Measurements from ENCODE around the gene NLRP11.

The NLRP11 gene

GRCh38 chr19:55830656-55831055, 1.1 kb downstream of the NLRP11 start:
- no peak for TF ChIP-seq CEBPB (IDR thresholded peaks at IDR 0.05)
- no peak for TF ChIP-seq NFIC (IDR thresholded peaks at IDR 0.05)
- TF ChIP-seq TAF1 (IDR thresholded peaks at IDR 0.05; ENCODE audit: low read depth), result no peak
- no peak for TF ChIP-seq MAX (IDR thresholded peaks at IDR 0.05)
- TF ChIP-seq USF1 (IDR thresholded peaks at IDR 0.05), result no peak
- no peak for TF ChIP-seq REST (IDR thresholded peaks at IDR 0.05; ENCODE audit: low read depth)
- no peak for TF ChIP-seq YY1 (IDR thresholded peaks at IDR 0.05; ENCODE audit: low read depth)
- no peak for TF ChIP-seq ZBTB7A (IDR thresholded peaks at IDR 0.05; ENCODE audit: low read depth)
- TF ChIP-seq CREB1 (IDR thresholded peaks at IDR 0.05; ENCODE audit: low read depth), result no peak
- no peak for TF ChIP-seq EGR1 (IDR thresholded peaks at IDR 0.05)
- no peak for TF ChIP-seq TCF12 (IDR thresholded peaks at IDR 0.05; ENCODE audit: low read depth)
- no peak for TF ChIP-seq RAD21 (IDR thresholded peaks at IDR 0.05; ENCODE audit: low read depth)
- no peak for TF ChIP-seq FOXM1 (IDR thresholded peaks at IDR 0.05; ENCODE audit: borderline replicate concordance, low read depth)
- no peak for TF ChIP-seq EP300 (IDR thresholded peaks at IDR 0.05; ENCODE audit: borderline replicate concordance)
- TF ChIP-seq TEAD4 (IDR thresholded peaks at IDR 0.05), result no peak

- TF ChIP-seq USF1 (IDR thresholded peaks at IDR 0.05), result no peak
- no peak for TF ChIP-seq YY1 (IDR thresholded peaks at IDR 0.05; ENCODE audit: low read depth)
- no peak for TF ChIP-seq RAD21 (IDR thresholded peaks at IDR 0.05; ENCODE audit: low read depth)
- TF ChIP-seq REST (IDR thresholded peaks at IDR 0.05; ENCODE audit: low read depth), result no peak
- TF ChIP-seq ZBTB7A (IDR thresholded peaks at IDR 0.05; ENCODE audit: low read depth), result no peak
- TF ChIP-seq EP300 (IDR thresholded peaks at IDR 0.05; ENCODE audit: borderline replicate concordance), result no peak
- TF ChIP-seq CEBPB (IDR thresholded peaks at IDR 0.05), result no peak
- TF ChIP-seq FOXM1 (IDR thresholded peaks at IDR 0.05; ENCODE audit: borderline replicate concordance, low read depth), result no peak
These were observed 11.8 kb downstream of the NLRP11 start for GRCh38 chr19:55820037-55820436.

GRCh38 chr19:55813906-55814305, 17.9 kb downstream of the NLRP11 start:
- TF ChIP-seq USF1 (IDR thresholded peaks at IDR 0.05) (no peak), NFIC (IDR thresholded peaks at IDR 0.05) (no peak), TEAD4 (IDR thresholded peaks at IDR 0.05) (no peak), TCF12 (IDR thresholded peaks at IDR 0.05; ENCODE audit: low read depth) (no peak), EP300 (IDR thresholded peaks at IDR 0.05; ENCODE audit: borderline replicate concordance) (no peak)

GRCh38 chr19:55812449-55812848, 19.4 kb downstream of the NLRP11 start:
- TF ChIP-seq CEBPB (IDR thresholded peaks at IDR 0.05) (no peak), EGR1 (IDR thresholded peaks at IDR 0.05) (no peak), TAF1 (IDR thresholded peaks at IDR 0.05; ENCODE audit: low read depth) (no peak), USF1 (IDR thresholded peaks at IDR 0.05) (no peak), REST (IDR thresholded peaks at IDR 0.05; ENCODE audit: low read depth) (no peak), MAX (IDR thresholded peaks at IDR 0.05) (no peak), TCF12 (IDR thresholded peaks at IDR 0.05; ENCODE audit: low read depth) (no peak), YY1 (IDR thresholded peaks at IDR 0.05; ENCODE audit: low read depth) (no peak), NFIC (IDR thresholded peaks at IDR 0.05) (no peak), FOXM1 (IDR thresholded peaks at IDR 0.05; ENCODE audit: borderline replicate concordance, low read depth) (no peak), EP300 (IDR thresholded peaks at IDR 0.05; ENCODE audit: borderline replicate concordance) (no peak), ZBTB7A (IDR thresholded peaks at IDR 0.05; ENCODE audit: low read depth) (no peak), RAD21 (IDR thresholded peaks at IDR 0.05; ENCODE audit: low read depth) (no peak), TEAD4 (IDR thresholded peaks at IDR 0.05) (no peak), CREB1 (IDR thresholded peaks at IDR 0.05; ENCODE audit: low read depth) (no peak)

All from Ishikawa (cell line).